Mesenchymal stem cell (in vitro differentiated cells and primary cell): Measurements from ENCODE around the gene NSRP1. TPM values are rescaled to one million over a fixed set of nuclear protein-coding genes. Genes with fewer than 3 reads are reported as not detected.

Source experiments
- DNase-seq: peaks from one replicate; pipeline ENCODE4 v3.0.0-alpha.2; 2013
- H2AFZ ChIP-seq: one replicate; pipeline ENCODE4 v1.6.1; 2013; ENCODE audit warnings: low read depth, mild to moderate bottlenecking, control low read depth, inconsistent platforms, low read length, moderate library complexity
- H2AK5ac ChIP-seq: 2 replicates; pipeline ENCODE4 v1.6.1; 2013; ENCODE audit warnings: low read length, moderate library complexity, mild to moderate bottlenecking, inconsistent platforms; ENCODE audit not compliant: severe bottlenecking
- H2BK120ac ChIP-seq: one replicate; pipeline ENCODE4 v1.6.1; 2013; ENCODE audit warnings: low read depth, mild to moderate bottlenecking, inconsistent platforms, low read length, moderate library complexity
- H2BK12ac ChIP-seq, 2 experiments: one replicate each; pipeline ENCODE4 v1.6.1; 2013; ENCODE audit warnings: inconsistent platforms in 2 of 2, low read length in 2 of 2, mild to moderate bottlenecking in 2 of 2, moderate library complexity in 2 of 2, control low read depth in 1 of 2
- H2BK15ac ChIP-seq: one replicate; pipeline ENCODE4 v1.6.1; 2013; ENCODE audit warnings: mild to moderate bottlenecking, low read depth, inconsistent platforms; ENCODE audit not compliant: poor library complexity, severe bottlenecking
- H2BK5ac ChIP-seq: 2 replicates; pipeline ENCODE4 v1.6.1; 2013; ENCODE audit warnings: low read depth, mild to moderate bottlenecking, low read length, control low read depth, inconsistent platforms; ENCODE audit not compliant: poor library complexity, severe bottlenecking
- H3K14ac ChIP-seq, 2 experiments: one replicate each; pipeline ENCODE4 v1.6.1; 2013; ENCODE audit warnings: inconsistent platforms in 2 of 2, low read length in 2 of 2, control low read depth in 1 of 2, mild to moderate bottlenecking in 1 of 2, moderate library complexity in 1 of 2
- H3K18ac ChIP-seq, 2 experiments: one replicate each; pipeline ENCODE4 v1.6.1; 2013; ENCODE audit warnings: inconsistent platforms in 2 of 2, low read length in 2 of 2, control low read depth in 1 of 2, low read depth in 1 of 2, mild to moderate bottlenecking in 1 of 2
- H3K23ac ChIP-seq, 2 experiments: one replicate each; pipeline ENCODE4 v1.6.1; 2013; ENCODE audit warnings: inconsistent platforms in 2 of 2, low read length in 2 of 2, mild to moderate bottlenecking in 2 of 2, moderate library complexity in 2 of 2, control low read depth in 1 of 2
- H3K27ac ChIP-seq: 2 replicates; pipeline ENCODE4 v1.5.1; 2013; ENCODE audit warnings: mild to moderate bottlenecking, moderate library complexity, low read length, control low read depth, inconsistent platforms; ENCODE audit not compliant: poor library complexity, severe bottlenecking
- H3K27me3 ChIP-seq, 2 experiments: 2 replicates each; pipeline versions ENCODE4 v1.6.1 to v1.7.0; 2013; ENCODE audit warnings: low read length in 2 of 2, mild to moderate bottlenecking in 2 of 2, moderate library complexity in 2 of 2, control low read depth in 1 of 2, inconsistent platforms in 1 of 2; ENCODE audit not compliant: control insufficient read depth in 1 of 2, insufficient read depth in 1 of 2
- H3K36me3 ChIP-seq, 2 experiments: 2 replicates each; pipeline versions ENCODE4 v1.6.1 to v1.7.0; 2013; ENCODE audit warnings: low read length in 2 of 2, control low read depth in 1 of 2, inconsistent platforms in 1 of 2, low read depth in 1 of 2, mild to moderate bottlenecking in 1 of 2; ENCODE audit not compliant: insufficient read depth in 2 of 2, control insufficient read depth in 1 of 2
- H3K4ac ChIP-seq, 2 experiments: one replicate each; pipeline ENCODE4 v1.6.1; 2013; ENCODE audit warnings: inconsistent platforms in 2 of 2, low read length in 2 of 2, mild to moderate bottlenecking in 2 of 2, moderate library complexity in 2 of 2, control low read depth in 1 of 2, low read depth in 1 of 2
- H3K4me1 ChIP-seq: 2 replicates; pipeline ENCODE4 v1.6.1; 2013; ENCODE audit warnings: low read depth, low read length, control low read depth; ENCODE audit not compliant: control insufficient read depth, insufficient read depth
- H3K4me2 ChIP-seq: 2 replicates; pipeline ENCODE4 v1.6.1; 2013; ENCODE audit warnings: low read length, mild to moderate bottlenecking, inconsistent platforms; ENCODE audit not compliant: poor library complexity, severe bottlenecking
- H3K4me3 ChIP-seq, 2 experiments: 2 replicates each; pipeline versions ENCODE4 v1.5.1 to v1.7.0; 2013; ENCODE audit warnings: low read length in 2 of 2, mild to moderate bottlenecking in 2 of 2, control low read depth in 1 of 2, low read depth in 1 of 2; ENCODE audit not compliant: insufficient read depth in 1 of 2
- H3K79me1 ChIP-seq: replicated peaks from 2 replicates; pipeline ENCODE4 v1.6.1; 2013; ENCODE audit warnings: mild to moderate bottlenecking, control low read depth, low read length, inconsistent platforms; ENCODE audit not compliant: poor library complexity, severe bottlenecking
- H3K9ac ChIP-seq: 2 replicates; pipeline ENCODE4 v1.7.0; 2013; ENCODE audit warnings: mild to moderate bottlenecking, low read length, moderate library complexity
- H3K9me3 ChIP-seq: 2 replicates; pipeline ENCODE4 v1.7.0; 2013; ENCODE audit warnings: mild to moderate bottlenecking, low read length; ENCODE audit not compliant: control insufficient read depth
- H4K8ac ChIP-seq: one replicate; pipeline ENCODE4 v1.6.1; 2013; ENCODE audit warnings: inconsistent platforms, mild to moderate bottlenecking, low read length, moderate library complexity
- H4K91ac ChIP-seq: one replicate; pipeline ENCODE4 v1.6.1; 2013; ENCODE audit warnings: mild to moderate bottlenecking, low read length, inconsistent platforms
- WGBS: methylation state at CpG from one replicate; pipeline ENCODE4 v1.1.7; 2013; ENCODE audit warnings: mixed read lengths; 5-methylcytosine and 5-hydroxymethylcytosine counted together
- small RNA-seq: library from polyadenylated mRNA; stranded (forward); fragments of <200 nt; extraction: miRNeasy Mini kit (QIAGEN cat#:217004); gene quantifications from one replicate; pipeline ENCODE3, GENCODE V24; 2013; ENCODE audit warnings: low read depth

Gene NSRP1

DNA sequence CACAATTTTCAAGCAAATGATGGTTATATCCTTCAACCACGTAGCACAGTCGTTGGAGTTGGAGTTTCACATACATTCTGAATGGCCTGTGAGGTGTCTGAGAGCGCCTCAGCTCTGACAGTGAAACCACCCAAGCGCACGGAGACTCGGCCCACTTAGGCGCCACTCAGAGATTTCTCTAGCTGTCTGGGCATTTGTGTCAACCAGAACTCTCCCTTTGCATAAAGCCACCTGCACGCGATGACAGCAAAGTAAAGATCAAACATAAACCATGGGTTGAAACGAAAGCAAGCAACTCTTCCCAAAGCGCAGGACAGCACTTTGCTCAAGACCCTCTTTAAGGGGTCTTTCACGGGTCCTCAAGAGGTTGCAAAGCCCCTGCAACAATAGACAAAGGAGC, 118.3 kb downstream of the NSRP1 start:
- peaks cover 29% of the 10 kb centered on the region for H3K4me1 ChIP-seq
- no peak overlapping the region for H4K8ac ChIP-seq
- H3K4me2 ChIP-seq: no peak overlapping the region
- no peaks in the 10 kb centered on the region for H3K79me1 ChIP-seq
- no peaks in the 10 kb centered on the region for H3K9me3 ChIP-seq
- no peak overlapping the region for H2BK5ac ChIP-seq
- no peak overlapping the region for H3K18ac ChIP-seq
- H2BK120ac ChIP-seq: no peak overlapping the region
- DNase-seq: no peak
- no peak overlapping the region for H3K9ac ChIP-seq
- peak overlapping the region in 1 of 2 experiments; percentile 77 for H3K4me3 ChIP-seq
- no peak overlapping the region for H3K14ac ChIP-seq
- H3K23ac ChIP-seq: no peak overlapping the region
- no peak overlapping the region for H3K4ac ChIP-seq
- no peak overlapping the region for H2AK5ac ChIP-seq
- no peak overlapping the region for H4K91ac ChIP-seq
- no peaks in the 10 kb centered on the region for H3K36me3 ChIP-seq
- no peak overlapping the region for H3K27ac ChIP-seq
- H2AFZ ChIP-seq: no peak overlapping the region
- 60% methylated on average over 12 of the region's 12 CpGs for WGBS
- H3K27me3 ChIP-seq: peaks cover 67 to 74% of the 10 kb centered on the region in 2 experiments
- no peak overlapping the region for H2BK15ac ChIP-seq
- no peak overlapping the region for H2BK12ac ChIP-seq

DNA sequence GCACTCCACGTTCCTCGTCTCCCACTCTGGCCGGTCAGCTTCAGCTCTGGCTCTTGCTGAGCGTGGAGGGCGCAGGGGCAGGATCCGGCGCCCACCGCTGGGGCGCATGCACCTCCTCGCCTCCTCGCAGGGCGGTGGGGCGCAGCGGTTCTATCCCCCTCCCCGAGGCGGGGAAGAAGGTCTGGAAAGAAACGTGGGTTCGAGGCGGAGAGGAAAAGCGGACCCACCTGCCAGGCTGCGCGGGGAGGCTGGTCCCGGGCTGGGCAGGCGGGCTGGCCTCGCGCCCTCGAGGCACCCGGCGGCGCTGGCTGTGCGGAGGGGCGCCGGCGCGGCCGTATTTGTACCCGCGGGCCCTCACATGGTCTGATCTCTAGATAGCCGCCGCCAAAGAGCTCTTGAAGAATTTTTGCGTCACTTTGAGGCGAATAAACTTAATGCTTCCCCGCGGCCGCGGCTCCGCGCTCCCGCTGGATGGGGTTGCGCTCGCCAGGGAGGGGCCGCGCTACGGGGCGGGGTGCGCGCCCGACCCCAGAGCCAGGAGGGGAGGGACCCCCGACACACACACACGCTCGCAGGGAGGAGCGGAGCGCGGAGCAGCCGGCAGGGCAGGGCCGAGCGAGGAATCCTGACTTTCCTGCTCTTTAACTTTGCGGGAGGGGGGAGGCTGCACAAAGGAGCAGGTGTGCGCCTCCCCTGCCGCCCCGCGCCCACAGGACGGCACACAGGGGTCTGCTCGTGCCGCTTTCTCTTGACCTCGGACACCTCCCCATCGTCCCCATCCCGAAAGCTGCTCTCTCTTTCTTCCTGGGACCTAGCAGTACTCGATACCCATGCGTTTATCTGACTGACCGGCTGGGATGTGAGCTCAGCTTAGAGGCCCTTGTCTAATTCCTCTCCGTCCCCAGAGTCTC, 119.0 kb downstream of the NSRP1 start, which contains the start of gene SLC6A4:
SLC6A4 (minus strand) TSS at position 312 of the 911 bp plus-strand sequence. CDS start 13,739 bp downstream, outside the sequence.
- Histone ChIP-seq H2AFZ (peak within 1 kb of the TSS; percentile 70), H2BK120ac (no peak within 1 kb of the TSS), H3K23ac (peak within 1 kb of the TSS in 1 of 2 experiments; percentile 46), H3K18ac (no peak within 1 kb of the TSS), H3K4me1 (peaks cover 29% of the 10 kb centered on the region), H3K4me2 (peak within 1 kb of the TSS; percentile 96), H3K27me3 (peaks cover 63 to 70% of the 10 kb centered on the region in 2 experiments), H3K4me3 (peak within 1 kb of the TSS; percentile 53 to 77), H3K4ac (no peak within 1 kb of the TSS), H4K91ac (no peak within 1 kb of the TSS), H2AK5ac (no peak within 1 kb of the TSS), H2BK5ac (no peak within 1 kb of the TSS), H3K9me3 (no peaks in the 10 kb centered on the region), H3K14ac (no peak within 1 kb of the TSS), H3K79me1 (no peaks in the 10 kb centered on the region), H2BK15ac (no peak within 1 kb of the TSS), H2BK12ac (no peak within 1 kb of the TSS), H3K27ac (no peak within 1 kb of the TSS), H3K36me3 (no peaks in the 10 kb centered on the region), H4K8ac (no peak within 1 kb of the TSS), H3K9ac (peak within 1 kb of the TSS; percentile 45)
- peak; percentile 23 for DNase-seq
- WGBS: 7% methylated on average over 79 of the region's 82 CpGs

Small RNA genes lying within 50 kb of the gene (small RNA-seq; reads per million reads assigned to genes)
- not detected for gene AC104984.5
